HepG2 (cell line): ENCODE results near the gene MED22. TPM values are rescaled to one million over a fixed set of nuclear protein-coding genes. Genes with fewer than 3 reads are reported as not detected.
A peak's percentile ranks its signal among the peaks of the same experiment; 100 is the strongest.

Experiments
- CBX5 ChIP-seq: sonication (generic); formaldehyde crosslinking; IDR thresholded peaks from 2 replicates; pipeline ENCODE4 v1.4.0; 2020; ENCODE audit warnings: missing genetic modification reagents, borderline replicate concordance
- ELF3 ChIP-seq: IDR thresholded peaks from 2 replicates; pipeline ENCODE4 v1.6.1; 2016; ENCODE audit warnings: missing genetic modification reagents, missing compliant biosample characterization
- EZH2 ChIP-seq: conservative IDR thresholded peaks from 2 replicates; pipeline ENCODE4 v1.6.1; 2012; ENCODE audit warnings: mild to moderate bottlenecking, low read depth, low read length, moderate library complexity
- GATAD2A ChIP-seq: IDR thresholded peaks from 2 replicates; pipeline ENCODE4 v1.6.1; 2016
- HIVEP1 ChIP-seq: sonication (generic); formaldehyde crosslinking; IDR thresholded peaks from 2 replicates; pipeline ENCODE4 v1.4.0; 2020; ENCODE audit warnings: mild to moderate bottlenecking, missing genetic modification reagents
- SIN3B ChIP-seq: fragments of 150-350 bp; IDR thresholded peaks from 2 replicates; pipeline ENCODE4 v1.6.1; 2014; ENCODE audit warnings: low read length
- ZNF549 ChIP-seq: sonication (generic); formaldehyde crosslinking; IDR thresholded peaks from 2 replicates; pipeline ENCODE4 v1.5.0; 2020; ENCODE audit warnings: missing genetic modification reagents
- ZNF556 ChIP-seq: sonication (generic); formaldehyde crosslinking; IDR thresholded peaks from 2 replicates; pipeline ENCODE4 v1.4.0; 2020; ENCODE audit warnings: mild to moderate bottlenecking, missing genetic modification reagents, borderline replicate concordance
- ZNF564 ChIP-seq: sonication (generic); formaldehyde crosslinking; IDR thresholded peaks from 2 replicates; pipeline ENCODE4 v1.8.1; 2023; ENCODE audit warnings: mild to moderate bottlenecking, missing genetic modification reagents
- ZNF672 ChIP-seq: sonication (generic); formaldehyde crosslinking; IDR thresholded peaks from 2 replicates; pipeline ENCODE4 v1.8.1; 2022; ENCODE audit warnings: missing genetic modification reagents
- ZNF768 ChIP-seq: sonication (generic); formaldehyde crosslinking; IDR thresholded peaks from 2 replicates; pipeline ENCODE4 v1.4.0; 2020; ENCODE audit warnings: missing genetic modification reagents
- polyA plus RNA-seq, 8 experiments: library from polyadenylated mRNA; depleted of rRNA in 3 of 8; stranded (reverse) in 7 of 8; unstranded in 1 of 8; fragments of >200 nt; fragmentation: Illumina TruSeq in 4 of 8; extraction: Trizol in 4 of 8; gene quantifications; 2 replicates each; pipeline versions ENCODE4 v1.2.1 to v1.2.3, GENCODE V29; 2011 to 2016; ENCODE audit warnings: low read depth in 4 of 8, missing spikeins in 1 of 8, mixed read lengths in 1 of 8; ENCODE audit not compliant: insufficient read depth in 1 of 8
- total RNA-seq, 5 experiments: library from RNA; depleted of rRNA; stranded (reverse); fragments of >200 nt; fragmentation: Illumina TruSeq; extraction: Trizol; gene quantifications; 2 replicates each; pipeline ENCODE4 v1.2.3, GENCODE V29; 2016; ENCODE audit warnings: low read depth in 1 of 5
- TF ChIP-seq, protein P1 (sequence below): IDR thresholded peaks from 2 replicates; pipeline ENCODE4 v1.6.1; 2016
- TF ChIP-seq, protein P2 (sequence below): sonication (generic); formaldehyde crosslinking; IDR thresholded peaks from 2 replicates; pipeline ENCODE4 v1.4.0; 2020; ENCODE audit warnings: missing genetic modification reagents, borderline replicate concordance
- TF ChIP-seq, protein P3 (sequence below): fragments of 450-650 bp; IDR thresholded peaks from 2 replicates; pipeline ENCODE4 v1.6.1; 2017
- TF ChIP-seq, protein P4 (sequence below): sonication (generic); formaldehyde crosslinking; conservative IDR thresholded peaks from 2 replicates; pipeline ENCODE4 v1.4.0; 2020; ENCODE audit warnings: mild to moderate bottlenecking, missing genetic modification reagents, moderate library complexity
- TF ChIP-seq, protein P5 (sequence below): sonication (generic); formaldehyde crosslinking; IDR thresholded peaks from 2 replicates; pipeline ENCODE4 v1.5.0; 2020; ENCODE audit warnings: mild to moderate bottlenecking, missing genetic modification reagents
- TF ChIP-seq, protein P6 (sequence below): sonication (generic); formaldehyde crosslinking; IDR thresholded peaks from 2 replicates; pipeline ENCODE4 v1.4.0; 2020; ENCODE audit warnings: missing genetic modification reagents

MED22 gene
- total and polyA plus RNA-seq, 2 of the 13 experiments (the other 11 are each of a cell fraction or from before 2014, with no cell fraction given): 15.8 to 22.1 TPM

DNA sequence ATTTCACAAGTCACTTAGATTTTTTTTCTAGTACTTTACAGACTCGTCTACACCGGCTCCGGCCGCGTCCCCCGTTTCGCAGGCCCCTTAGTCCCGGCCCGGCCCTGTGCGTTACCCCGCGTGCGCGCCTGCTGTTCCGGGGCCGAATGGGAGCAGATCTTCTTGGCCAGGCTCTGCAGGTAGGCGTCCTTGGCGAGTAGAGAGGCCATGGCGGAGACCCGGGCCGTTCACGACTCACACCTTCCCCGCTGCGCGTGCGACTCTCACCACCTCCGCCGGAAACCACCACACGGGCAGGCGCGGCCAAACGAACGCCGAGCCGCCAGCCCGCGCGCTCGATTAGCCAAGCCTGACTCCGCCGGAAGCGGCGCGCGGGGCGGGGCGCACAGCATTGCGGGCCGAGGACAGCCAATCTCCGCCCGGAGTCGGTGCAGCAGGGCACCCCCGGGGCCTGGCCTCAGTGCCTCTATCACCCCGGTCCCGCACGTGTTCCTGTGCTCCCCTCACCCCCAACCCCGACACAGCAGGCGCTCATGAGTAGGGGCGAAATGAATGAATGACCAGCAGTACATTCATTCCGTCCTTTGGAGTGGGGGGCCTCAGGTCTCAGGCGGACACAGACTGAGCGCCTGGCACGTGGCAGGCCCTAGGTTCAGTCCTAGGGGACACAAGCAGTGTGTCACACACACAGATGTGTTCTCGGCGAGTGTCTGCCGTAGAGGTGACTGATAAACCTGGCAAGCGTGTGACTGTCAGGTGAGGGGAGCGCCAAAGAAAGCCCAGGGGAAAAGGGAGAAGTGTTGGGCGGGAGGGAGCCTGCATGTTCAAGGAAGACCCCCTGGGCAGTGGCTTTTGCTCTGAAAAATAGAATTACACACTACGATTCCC lies 11.8 kb downstream of the MED22 start, which contains the start of gene SURF6 (continued):
- TF ChIP-seq CBX5 (CRISPR knock-in tag) (peak; percentile 86), HIVEP1 (CRISPR knock-in tag) (peak; percentile 93), EZH2 (no peak), ZNF768 (CRISPR knock-in tag) (peak; percentile 84; the same call in 1 of the 2 replicates), ZNF549 (no peak), ELF3 (peak; percentile 90), GATAD2A (CRISPR knock-in tag) (peak; percentile 45), ZNF672 (CRISPR knock-in tag) (peak; percentile 55; the same call in 1 of the 2 replicates), ZNF556 (peak; percentile 64; the same call in 1 of the 2 replicates), ZNF564 (CRISPR knock-in tag) (no peak), SIN3B (peak; percentile 72; the same call in 1 of the 2 replicates)
- TF ChIP-seq, protein P1, sequence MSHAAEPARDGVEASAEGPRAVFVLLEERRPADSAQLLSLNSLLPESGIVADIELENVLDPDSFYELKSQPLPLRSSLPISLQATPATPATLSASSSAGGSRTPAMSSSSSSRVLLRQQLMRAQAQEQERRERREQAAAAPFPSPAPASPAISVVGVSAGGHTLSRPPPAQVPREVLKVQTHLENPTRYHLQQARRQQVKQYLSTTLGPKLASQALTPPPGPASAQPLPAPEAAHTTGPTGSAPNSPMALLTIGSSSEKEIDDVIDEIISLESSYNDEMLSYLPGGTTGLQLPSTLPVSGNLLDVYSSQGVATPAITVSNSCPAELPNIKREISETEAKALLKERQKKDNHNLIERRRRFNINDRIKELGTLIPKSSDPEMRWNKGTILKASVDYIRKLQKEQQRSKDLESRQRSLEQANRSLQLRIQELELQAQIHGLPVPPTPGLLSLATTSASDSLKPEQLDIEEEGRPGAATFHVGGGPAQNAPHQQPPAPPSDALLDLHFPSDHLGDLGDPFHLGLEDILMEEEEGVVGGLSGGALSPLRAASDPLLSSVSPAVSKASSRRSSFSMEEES (CRISPR knock-in tag): peak; percentile 69
- TF ChIP-seq, protein P2, sequence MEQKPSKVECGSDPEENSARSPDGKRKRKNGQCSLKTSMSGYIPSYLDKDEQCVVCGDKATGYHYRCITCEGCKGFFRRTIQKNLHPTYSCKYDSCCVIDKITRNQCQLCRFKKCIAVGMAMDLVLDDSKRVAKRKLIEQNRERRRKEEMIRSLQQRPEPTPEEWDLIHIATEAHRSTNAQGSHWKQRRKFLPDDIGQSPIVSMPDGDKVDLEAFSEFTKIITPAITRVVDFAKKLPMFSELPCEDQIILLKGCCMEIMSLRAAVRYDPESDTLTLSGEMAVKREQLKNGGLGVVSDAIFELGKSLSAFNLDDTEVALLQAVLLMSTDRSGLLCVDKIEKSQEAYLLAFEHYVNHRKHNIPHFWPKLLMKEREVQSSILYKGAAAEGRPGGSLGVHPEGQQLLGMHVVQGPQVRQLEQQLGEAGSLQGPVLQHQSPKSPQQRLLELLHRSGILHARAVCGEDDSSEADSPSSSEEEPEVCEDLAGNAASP (CRISPR knock-in tag): peak; percentile 77
- TF ChIP-seq, protein P3, sequence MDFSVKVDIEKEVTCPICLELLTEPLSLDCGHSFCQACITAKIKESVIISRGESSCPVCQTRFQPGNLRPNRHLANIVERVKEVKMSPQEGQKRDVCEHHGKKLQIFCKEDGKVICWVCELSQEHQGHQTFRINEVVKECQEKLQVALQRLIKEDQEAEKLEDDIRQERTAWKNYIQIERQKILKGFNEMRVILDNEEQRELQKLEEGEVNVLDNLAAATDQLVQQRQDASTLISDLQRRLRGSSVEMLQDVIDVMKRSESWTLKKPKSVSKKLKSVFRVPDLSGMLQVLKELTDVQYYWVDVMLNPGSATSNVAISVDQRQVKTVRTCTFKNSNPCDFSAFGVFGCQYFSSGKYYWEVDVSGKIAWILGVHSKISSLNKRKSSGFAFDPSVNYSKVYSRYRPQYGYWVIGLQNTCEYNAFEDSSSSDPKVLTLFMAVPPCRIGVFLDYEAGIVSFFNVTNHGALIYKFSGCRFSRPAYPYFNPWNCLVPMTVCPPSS: no peak
- TF ChIP-seq, protein P4, sequence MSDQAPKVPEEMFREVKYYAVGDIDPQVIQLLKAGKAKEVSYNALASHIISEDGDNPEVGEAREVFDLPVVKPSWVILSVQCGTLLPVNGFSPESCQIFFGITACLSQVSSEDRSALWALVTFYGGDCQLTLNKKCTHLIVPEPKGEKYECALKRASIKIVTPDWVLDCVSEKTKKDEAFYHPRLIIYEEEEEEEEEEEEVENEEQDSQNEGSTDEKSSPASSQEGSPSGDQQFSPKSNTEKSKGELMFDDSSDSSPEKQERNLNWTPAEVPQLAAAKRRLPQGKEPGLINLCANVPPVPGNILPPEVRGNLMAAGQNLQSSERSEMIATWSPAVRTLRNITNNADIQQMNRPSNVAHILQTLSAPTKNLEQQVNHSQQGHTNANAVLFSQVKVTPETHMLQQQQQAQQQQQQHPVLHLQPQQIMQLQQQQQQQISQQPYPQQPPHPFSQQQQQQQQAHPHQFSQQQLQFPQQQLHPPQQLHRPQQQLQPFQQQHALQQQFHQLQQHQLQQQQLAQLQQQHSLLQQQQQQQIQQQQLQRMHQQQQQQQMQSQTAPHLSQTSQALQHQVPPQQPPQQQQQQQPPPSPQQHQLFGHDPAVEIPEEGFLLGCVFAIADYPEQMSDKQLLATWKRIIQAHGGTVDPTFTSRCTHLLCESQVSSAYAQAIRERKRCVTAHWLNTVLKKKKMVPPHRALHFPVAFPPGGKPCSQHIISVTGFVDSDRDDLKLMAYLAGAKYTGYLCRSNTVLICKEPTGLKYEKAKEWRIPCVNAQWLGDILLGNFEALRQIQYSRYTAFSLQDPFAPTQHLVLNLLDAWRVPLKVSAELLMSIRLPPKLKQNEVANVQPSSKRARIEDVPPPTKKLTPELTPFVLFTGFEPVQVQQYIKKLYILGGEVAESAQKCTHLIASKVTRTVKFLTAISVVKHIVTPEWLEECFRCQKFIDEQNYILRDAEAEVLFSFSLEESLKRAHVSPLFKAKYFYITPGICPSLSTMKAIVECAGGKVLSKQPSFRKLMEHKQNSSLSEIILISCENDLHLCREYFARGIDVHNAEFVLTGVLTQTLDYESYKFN (CRISPR knock-in tag): peak; percentile 69
- TF ChIP-seq, protein P5, sequence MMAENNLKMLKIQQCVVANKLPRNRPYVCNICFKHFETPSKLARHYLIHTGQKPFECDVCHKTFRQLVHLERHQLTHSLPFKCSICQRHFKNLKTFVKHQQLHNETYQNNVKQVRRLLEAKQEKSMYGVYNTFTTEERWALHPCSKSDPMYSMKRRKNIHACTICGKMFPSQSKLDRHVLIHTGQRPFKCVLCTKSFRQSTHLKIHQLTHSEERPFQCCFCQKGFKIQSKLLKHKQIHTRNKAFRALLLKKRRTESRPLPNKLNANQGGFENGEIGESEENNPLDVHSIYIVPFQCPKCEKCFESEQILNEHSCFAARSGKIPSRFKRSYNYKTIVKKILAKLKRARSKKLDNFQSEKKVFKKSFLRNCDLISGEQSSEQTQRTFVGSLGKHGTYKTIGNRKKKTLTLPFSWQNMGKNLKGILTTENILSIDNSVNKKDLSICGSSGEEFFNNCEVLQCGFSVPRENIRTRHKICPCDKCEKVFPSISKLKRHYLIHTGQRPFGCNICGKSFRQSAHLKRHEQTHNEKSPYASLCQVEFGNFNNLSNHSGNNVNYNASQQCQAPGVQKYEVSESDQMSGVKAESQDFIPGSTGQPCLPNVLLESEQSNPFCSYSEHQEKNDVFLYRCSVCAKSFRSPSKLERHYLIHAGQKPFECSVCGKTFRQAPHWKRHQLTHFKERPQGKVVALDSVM: peak; percentile 51; the same call in 1 of the 2 replicates
- TF ChIP-seq, protein P6, sequence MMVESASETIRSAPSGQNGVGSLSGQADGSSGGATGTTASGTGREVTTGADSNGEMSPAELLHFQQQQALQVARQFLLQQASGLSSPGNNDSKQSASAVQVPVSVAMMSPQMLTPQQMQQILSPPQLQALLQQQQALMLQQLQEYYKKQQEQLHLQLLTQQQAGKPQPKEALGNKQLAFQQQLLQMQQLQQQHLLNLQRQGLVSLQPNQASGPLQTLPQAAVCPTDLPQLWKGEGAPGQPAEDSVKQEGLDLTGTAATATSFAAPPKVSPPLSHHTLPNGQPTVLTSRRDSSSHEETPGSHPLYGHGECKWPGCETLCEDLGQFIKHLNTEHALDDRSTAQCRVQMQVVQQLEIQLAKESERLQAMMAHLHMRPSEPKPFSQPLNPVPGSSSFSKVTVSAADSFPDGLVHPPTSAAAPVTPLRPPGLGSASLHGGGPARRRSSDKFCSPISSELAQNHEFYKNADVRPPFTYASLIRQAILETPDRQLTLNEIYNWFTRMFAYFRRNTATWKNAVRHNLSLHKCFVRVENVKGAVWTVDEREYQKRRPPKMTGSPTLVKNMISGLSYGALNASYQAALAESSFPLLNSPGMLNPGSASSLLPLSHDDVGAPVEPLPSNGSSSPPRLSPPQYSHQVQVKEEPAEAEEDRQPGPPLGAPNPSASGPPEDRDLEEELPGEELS (CRISPR knock-in tag): peak; percentile 78
